ENCODE measurements around the gene FAF2. TPM values are rescaled to one million over a fixed set of nuclear protein-coding genes. Genes with fewer than 3 reads are reported as not detected.

The FAF2 gene
- total RNA-seq, 4 donors from 2014 or later: 21.2 to 27.3 (median 23.9) TPM

GRCh38 chr5:176410486-176411180 lies 37.6 kb upstream of the FAF2 start:
- WGBS: 96% methylated on average over 5 of the region's 5 CpGs
- H3K4me3 ChIP-seq: no peak overlapping the region
- peaks cover 52 to 60% (median 58%) of the 10 kb centered on the region in 4 donors for H3K4me1 ChIP-seq
- intact Hi-C loops (cut with DNase I): loop anchor here (10.0 kb wide), 1 partner anchor 134 kb away; the partner anchor contains the start of gene CDHR2
- H3K36me3 ChIP-seq: peaks cover 25 to 55% (median 45%) of the 10 kb centered on the region in 4 donors
- H3K27ac ChIP-seq (replicated peaks in 1 of 4): no peak overlapping the region
- no peak for TF ChIP-seq POLR2A (IDR thresholded peaks at IDR 0.05; ENCODE audit: low read depth)
- TF ChIP-seq, protein P1, sequence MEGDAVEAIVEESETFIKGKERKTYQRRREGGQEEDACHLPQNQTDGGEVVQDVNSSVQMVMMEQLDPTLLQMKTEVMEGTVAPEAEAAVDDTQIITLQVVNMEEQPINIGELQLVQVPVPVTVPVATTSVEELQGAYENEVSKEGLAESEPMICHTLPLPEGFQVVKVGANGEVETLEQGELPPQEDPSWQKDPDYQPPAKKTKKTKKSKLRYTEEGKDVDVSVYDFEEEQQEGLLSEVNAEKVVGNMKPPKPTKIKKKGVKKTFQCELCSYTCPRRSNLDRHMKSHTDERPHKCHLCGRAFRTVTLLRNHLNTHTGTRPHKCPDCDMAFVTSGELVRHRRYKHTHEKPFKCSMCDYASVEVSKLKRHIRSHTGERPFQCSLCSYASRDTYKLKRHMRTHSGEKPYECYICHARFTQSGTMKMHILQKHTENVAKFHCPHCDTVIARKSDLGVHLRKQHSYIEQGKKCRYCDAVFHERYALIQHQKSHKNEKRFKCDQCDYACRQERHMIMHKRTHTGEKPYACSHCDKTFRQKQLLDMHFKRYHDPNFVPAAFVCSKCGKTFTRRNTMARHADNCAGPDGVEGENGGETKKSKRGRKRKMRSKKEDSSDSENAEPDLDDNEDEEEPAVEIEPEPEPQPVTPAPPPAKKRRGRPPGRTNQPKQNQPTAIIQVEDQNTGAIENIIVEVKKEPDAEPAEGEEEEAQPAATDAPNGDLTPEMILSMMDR (IDR thresholded peaks at IDR 0.05): no peak
- TF ChIP-seq EP300 (IDR thresholded peaks at IDR 0.05): no peak
- no peak for TF ChIP-seq POLR2AphosphoS5 (IDR thresholded peaks at IDR 0.05)
- no peaks in the 10 kb centered on the region for H3K9me3 ChIP-seq
- no peaks in the 10 kb centered on the region for H3K27me3 ChIP-seq
- DNase-seq (ENCODE audit: extremely low spot score): no peak

DNA sequence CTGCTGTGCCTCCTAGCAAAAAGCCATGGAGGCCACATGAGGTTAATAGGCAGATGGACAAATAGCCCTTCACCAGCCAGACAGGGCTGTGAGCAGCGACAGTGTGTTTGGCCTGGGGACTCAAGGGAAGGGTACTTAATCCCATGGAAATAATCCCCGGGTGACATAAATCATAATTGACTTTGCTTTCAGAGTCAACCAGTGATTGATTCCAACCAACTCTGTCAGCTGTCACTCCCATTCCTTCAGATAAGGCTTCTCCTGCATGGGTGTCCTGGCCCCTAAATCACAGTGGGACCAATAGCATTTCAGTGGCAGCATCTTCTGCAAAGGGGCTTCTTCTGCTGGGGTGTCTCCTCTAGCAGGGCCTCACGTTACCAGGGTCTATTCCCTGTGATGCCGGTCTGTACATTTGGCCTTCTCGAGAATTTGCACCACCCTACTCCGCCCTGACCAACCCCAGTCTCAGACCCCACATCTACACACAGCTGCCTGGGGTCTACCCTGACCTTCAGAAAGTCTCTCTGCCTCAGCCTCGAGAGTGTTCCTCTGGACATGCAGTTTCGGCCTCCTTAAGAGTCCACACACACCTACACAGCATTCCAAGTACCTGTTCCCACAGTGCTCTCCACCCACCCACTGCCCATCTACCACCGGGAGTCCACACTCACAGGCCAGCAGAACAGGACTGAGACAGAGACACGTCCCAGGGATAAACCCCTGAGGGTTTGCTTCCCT lies 35.5 kb upstream of the FAF2 start:
- H3K4me3 ChIP-seq: no peak overlapping the region
- H3K4me1 ChIP-seq: peaks cover 51 to 64% (median 59%) of the 10 kb centered on the region in 4 donors
- H3K9me3 ChIP-seq: no peaks in the 10 kb centered on the region
- DNase-seq (ENCODE audit: extremely low spot score): no peak
- peaks cover 7 to 34% (median 26%) of the 10 kb centered on the region in 4 donors for H3K36me3 ChIP-seq
- no peaks in the 10 kb centered on the region for H3K27me3 ChIP-seq
- 76% methylated on average over 10 of the region's 10 CpGs for WGBS
- intact Hi-C loops (cut with DNase I): loop anchor here (10.0 kb wide), 1 partner anchor 132 kb away; the partner anchor contains the start of gene CDHR2
- TF ChIP-seq EP300 (IDR thresholded peaks at IDR 0.05) (no peak), POLR2AphosphoS5 (IDR thresholded peaks at IDR 0.05) (no peak), POLR2A (IDR thresholded peaks at IDR 0.05; ENCODE audit: low read depth) (no peak)
- TF ChIP-seq, protein P1 (IDR thresholded peaks at IDR 0.05): no peak
- H3K27ac ChIP-seq (replicated peaks in 1 of 4): peak overlapping the region; percentile 49 to 98 (median 92)

DNA sequence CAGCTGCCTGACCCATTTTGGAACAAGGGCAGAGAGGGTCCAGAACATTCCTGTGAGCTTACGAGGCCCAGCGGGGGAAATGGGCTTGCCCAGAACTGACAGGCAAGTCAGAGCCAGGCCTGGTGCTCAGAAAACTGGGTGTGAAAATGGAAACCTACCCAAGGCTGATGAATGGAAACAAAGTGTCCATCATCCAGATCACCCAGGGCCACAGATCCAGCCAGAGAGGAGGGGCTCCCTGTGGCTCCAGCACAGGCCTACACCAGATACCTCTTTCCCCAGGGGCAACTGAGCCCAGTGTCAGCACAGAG lies 35.0 kb upstream of the FAF2 start:
- Histone ChIP-seq H3K27me3 (no peaks in the 10 kb centered on the region), H3K4me1 (peaks cover 51 to 59% (median 55%) of the 10 kb centered on the region in 4 donors), H3K9me3 (no peaks in the 10 kb centered on the region), H3K27ac (replicated peaks in 1 of 4) (peak overlapping the region; percentile 49 to 98 (median 92)), H3K36me3 (peaks cover 7 to 29% (median 20%) of the 10 kb centered on the region in 4 donors), H3K4me3 (no peak overlapping the region)
- TF ChIP-seq POLR2A (IDR thresholded peaks at IDR 0.05; ENCODE audit: low read depth) (no peak), POLR2AphosphoS5 (IDR thresholded peaks at IDR 0.05) (peak in 1 of 2 donors; percentile 45)
- no peak for DNase-seq (ENCODE audit: extremely low spot score)
- intact Hi-C loops (cut with DNase I): loop anchor here (10.0 kb wide), 1 partner anchor 132 kb away; the partner anchor contains the start of gene CDHR2
- 38% methylated on average over 2 of the region's 2 CpGs for WGBS

DNA sequence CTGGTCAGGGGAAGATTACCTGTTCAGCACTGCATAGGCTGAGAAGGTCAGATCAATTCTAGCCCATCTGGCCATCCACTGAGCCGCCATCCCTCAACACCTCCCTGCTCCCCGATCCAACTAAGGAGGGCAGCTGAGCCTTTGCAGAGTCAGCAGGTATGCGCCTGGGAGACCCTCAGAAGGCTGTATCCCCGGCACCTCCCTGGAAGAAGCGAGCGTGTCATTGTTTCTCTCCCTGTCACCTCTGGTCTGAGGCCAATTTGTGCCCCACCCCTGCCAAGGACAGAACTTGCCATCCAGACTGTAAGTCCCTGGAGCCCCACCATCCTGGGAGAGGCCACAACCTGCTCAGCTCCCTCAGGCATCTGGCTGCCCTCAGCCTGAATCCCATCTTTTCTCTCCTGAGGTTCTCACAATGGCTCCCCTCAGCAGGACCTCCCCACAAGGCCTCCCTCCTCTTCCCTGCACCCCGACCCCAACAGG lies 34.4 kb upstream of the FAF2 start:
- Histone ChIP-seq H3K27ac (replicated peaks in 1 of 4) (peak overlapping the region; percentile 49 to 98 (median 92)), H3K9me3 (no peaks in the 10 kb centered on the region), H3K4me3 (no peak overlapping the region), H3K36me3 (peaks cover 7 to 24% (median 15%) of the 10 kb centered on the region in 4 donors), H3K27me3 (no peaks in the 10 kb centered on the region), H3K4me1 (peaks cover 51 to 56% (median 53%) of the 10 kb centered on the region in 4 donors)
- DNase-seq (ENCODE audit: extremely low spot score): no peak
- TF ChIP-seq POLR2A (IDR thresholded peaks at IDR 0.05; ENCODE audit: low read depth) (no peak), EP300 (IDR thresholded peaks at IDR 0.05) (no peak), POLR2AphosphoS5 (IDR thresholded peaks at IDR 0.05) (no peak)
- TF ChIP-seq, protein P1 (IDR thresholded peaks at IDR 0.05): no peak
- intact Hi-C loops (cut with DNase I): loop anchor here (10.0 kb wide), 1 partner anchor 131 kb away; the partner anchor contains the start of gene CDHR2
- 97% methylated on average over 4 of the region's 7 CpGs for WGBS

DNA sequence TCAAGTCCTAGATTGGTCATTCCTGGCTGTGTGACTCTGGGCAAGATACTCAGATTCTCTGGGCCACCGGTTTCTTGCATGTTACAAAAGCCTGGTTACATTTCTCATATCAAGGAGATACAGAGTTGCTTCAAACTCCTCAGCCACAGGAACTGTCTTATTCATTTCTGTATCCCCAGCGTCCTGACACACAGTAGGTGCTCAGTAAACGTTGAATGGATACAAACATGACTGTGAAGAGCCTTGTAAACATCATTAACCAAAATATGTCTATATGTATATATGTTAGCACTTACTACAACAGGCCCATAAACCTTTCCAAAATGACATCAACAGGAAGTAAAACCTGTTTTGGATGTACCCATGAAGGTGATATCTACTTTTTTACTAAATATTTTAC lies 33.5 kb upstream of the FAF2 start:
- peaks cover 51 to 56% (median 53%) of the 10 kb centered on the region in 4 donors for H3K4me1 ChIP-seq
- no peak for DNase-seq (ENCODE audit: extremely low spot score)
- H3K27ac ChIP-seq (replicated peaks in 1 of 4): peak overlapping the region; percentile 86 to 98 (median 96)
- H3K9me3 ChIP-seq: no peaks in the 10 kb centered on the region
- intact Hi-C loops (cut with DNase I): loop anchor here (10.0 kb wide), 1 partner anchor 130 kb away; the partner anchor contains the start of gene CDHR2
- TF ChIP-seq POLR2A (IDR thresholded peaks at IDR 0.05; ENCODE audit: low read depth) (no peak), POLR2AphosphoS5 (IDR thresholded peaks at IDR 0.05) (no peak), EP300 (IDR thresholded peaks at IDR 0.05) (no peak)
- TF ChIP-seq, protein P1 (IDR thresholded peaks at IDR 0.05): no peak
- no peaks in the 10 kb centered on the region for H3K27me3 ChIP-seq
- H3K4me3 ChIP-seq: peak overlapping the region in 3 of 4 donors; percentile 71 to 98 (median 92)
- peaks cover 5 to 16% (median 9%) of the 10 kb centered on the region in 4 donors for H3K36me3 ChIP-seq
- 83% methylated on average over 3 of the region's 3 CpGs for WGBS
